Endothelial cell of umbilical vein (primary cell): ENCODE results near the gene KRTAP10-12. TPM values are rescaled to one million over a fixed set of nuclear protein-coding genes. Genes with fewer than 3 reads are reported as not detected.

ENCODE experiments used
- BruUV-seq: library from RNA; stranded (reverse); fragments of 400-500 nt; replicated peaks from 2 replicates; lab custom pipeline; 2021; lab: Mats Ljungman, UMichigan
- CTCF ChIA-PET: fragments of 300-600, 350-600 bp; sonication (Branson Sonifier 250); formaldehyde crosslinking; loops from one replicate; lab custom pipeline; 2021; ENCODE audit warnings: antibody characterized with exemption, inconsistent platforms; lab: Charles Lee
- POLR2A ChIA-PET: fragments of 300-600, 350-600 bp; sonication (Branson Sonifier 250); formaldehyde crosslinking; loops from one replicate; lab custom pipeline; 2021; ENCODE audit warnings: antibody characterized with exemption, inconsistent platforms; lab: Charles Lee
- DNase-seq: peaks from one replicate; pipeline ENCODE4 v3.0.0-alpha.2; 2011; ENCODE audit warnings: low read depth, low spot score
- FAIRE-seq: peaks from 2 replicates; lab custom pipeline; 2011; peaks lifted over from hg19 to GRCh38; lab: Jason Lieb, UNC
- H2AFZ ChIP-seq: 2 replicates; pipeline ENCODE4 v1.6.0; 2012; ENCODE audit warnings: low read depth, low read length, control low read depth, inconsistent platforms
- H3K27ac ChIP-seq: 2 replicates; pipeline ENCODE4 v1.5.1; 2011; ENCODE audit warnings: low read depth, mild to moderate bottlenecking, control low read depth, low read length, moderate library complexity; ENCODE audit not compliant: insufficient read depth
- H3K27me3 ChIP-seq, 2 experiments: 2 replicates each; pipeline versions ENCODE4 v1.6.0 to v1.6.1; 2011; ENCODE audit warnings: low read length in 2 of 2, mixed read lengths in 1 of 2; ENCODE audit not compliant: control insufficient read depth in 2 of 2, insufficient read depth in 2 of 2
- H3K36me3 ChIP-seq, 2 experiments: 2 replicates in 1 of 2; 3 replicates in 1 of 2; pipeline ENCODE4 v1.5.1; 2011; ENCODE audit warnings: low read length in 2 of 2, mild to moderate bottlenecking in 1 of 2, moderate library complexity in 1 of 2; ENCODE audit not compliant: control insufficient read depth in 2 of 2, insufficient read depth in 2 of 2; ENCODE audit errors: extremely low read depth in 1 of 2
- H3K4me1 ChIP-seq: 3 replicates; pipeline ENCODE4 v1.5.1; 2011; ENCODE audit warnings: mild to moderate bottlenecking, low read length; ENCODE audit not compliant: control insufficient read depth, insufficient read depth; ENCODE audit errors: extremely low read depth
- H3K4me2 ChIP-seq: 2 replicates; pipeline ENCODE4 v1.6.1; 2011; ENCODE audit warnings: low read length, control low read depth, mixed read lengths; ENCODE audit not compliant: insufficient read depth
- H3K4me3 ChIP-seq, 3 experiments: fragments of 200-600 bp in 1 of 3; sonication (generic), shearing (Covaris generic) in 1 of 3; replicated peaks in 1 of 3; 2 replicates each; pipeline ENCODE4 v1.5.1; 2011 to 2016; ENCODE audit warnings: control low read depth in 3 of 3, low read length in 3 of 3, mild to moderate bottlenecking in 2 of 3, inconsistent platforms in 1 of 3, low read depth in 1 of 3, moderate library complexity in 1 of 3; ENCODE audit not compliant: insufficient read depth in 1 of 3
- H3K79me2 ChIP-seq: 2 replicates; pipeline ENCODE4 v1.6.0; 2012; ENCODE audit warnings: low read length, inconsistent platforms; ENCODE audit not compliant: control insufficient read depth, insufficient read depth
- H3K9ac ChIP-seq: replicated peaks from 2 replicates; pipeline ENCODE3; 2011; ENCODE audit warnings: low read length, control low read depth; ENCODE audit not compliant: insufficient read depth; ENCODE audit errors: extremely low read depth
- H3K9me1 ChIP-seq: replicated peaks from 3 replicates; pipeline ENCODE4 v1.6.0; 2011; ENCODE audit warnings: mild to moderate bottlenecking, low read length; ENCODE audit not compliant: control insufficient read depth, insufficient read depth; ENCODE audit errors: extremely low read depth
- H3K9me3 ChIP-seq: replicated peaks from 2 replicates; pipeline ENCODE4 v1.5.1; 2012; ENCODE audit warnings: low read length, inconsistent platforms; ENCODE audit not compliant: control insufficient read depth, insufficient read depth
- H4K20me1 ChIP-seq: replicated peaks from 2 replicates; pipeline ENCODE3; 2011; ENCODE audit warnings: mild to moderate bottlenecking, low read length; ENCODE audit not compliant: control insufficient read depth, insufficient read depth; ENCODE audit errors: extremely low read depth
- EZH2 ChIP-seq: IDR thresholded peaks from 2 replicates; pipeline ENCODE4 v1.6.1; 2012; ENCODE audit warnings: borderline replicate concordance, low read depth, mild to moderate bottlenecking, moderate library complexity, low read length, inconsistent platforms; ENCODE audit not compliant: severe bottlenecking
- FOS ChIP-seq: IDR thresholded peaks from 2 replicates; pipeline ENCODE4 v1.6.1; 2011; ENCODE audit warnings: mild to moderate bottlenecking, low read length, moderate library complexity, borderline replicate concordance; ENCODE audit not compliant: insufficient read depth
- GATA2 ChIP-seq: IDR thresholded peaks from 2 replicates; pipeline ENCODE4 v1.7.0; 2011; ENCODE audit warnings: low read depth, mild to moderate bottlenecking, moderate library complexity, mixed read lengths, low read length; ENCODE audit not compliant: insufficient read length, insufficient read depth
- JUN ChIP-seq: IDR thresholded peaks from 2 replicates; pipeline ENCODE4 v1.6.1; 2011; ENCODE audit warnings: borderline replicate concordance, low read depth; ENCODE audit not compliant: insufficient read length, insufficient read depth
- MAX ChIP-seq: IDR thresholded peaks from 2 replicates; pipeline ENCODE4 v1.6.1; 2011; ENCODE audit not compliant: insufficient read depth, insufficient read length
- MYC ChIP-seq: IDR thresholded peaks from one replicate; pipeline ENCODE4 v1.6.1; 2011; ENCODE audit warnings: mild to moderate bottlenecking, low read depth, low read length
- POLR2A ChIP-seq: IDR thresholded peaks from 2 replicates; pipeline ENCODE4 v1.6.1; 2012; ENCODE audit warnings: low read depth, mild to moderate bottlenecking, control low read depth, low read length
- POLR2AphosphoS5 ChIP-seq: IDR thresholded peaks from 2 replicates; pipeline ENCODE4 v1.6.1; 2012; ENCODE audit warnings: low read depth, mild to moderate bottlenecking, control low read depth, low read length, moderate library complexity; ENCODE audit not compliant: insufficient read depth
- dilution Hi-C: fragments of 300-500 bp; cut with MboI; formaldehyde crosslinking; loops from one replicate; pipeline ENCODE4 v1.15.0; 2019; ENCODE audit warnings: low sequenced_read_pairs; ENCODE audit not compliant: extremely low pct_ligation_motif_present
- intact Hi-C: fragments of 100-400 bp; cut with micrococcal nuclease; formaldehyde crosslinking; loops from one replicate; pipeline ENCODE4 v1.10.0; 2022
- polyA plus RNA-seq, 4 experiments: library from polyadenylated mRNA; depleted of rRNA in 3 of 4; stranded (reverse) in 3 of 4; unstranded in 1 of 4; fragments of >200 nt; gene quantifications; 2 replicates each; pipeline versions ENCODE4 v1.2.1 to v1.2.3, GENCODE V29; 2011 to 2012; ENCODE audit warnings: missing spikeins in 1 of 4
- total RNA-seq: library from RNA; stranded (reverse); gene quantifications from 2 replicates; pipeline ENCODE4 v1.2.3, GENCODE V29; 2021
- TF ChIP-seq, protein P1 (sequence below), 2 donors: IDR thresholded peaks; 1 replicate in 1 of 2; 2 replicates in 1 of 2; pipeline ENCODE4 v1.5.1; 2011; ENCODE audit warnings: low read length in 2 of 2, mild to moderate bottlenecking in 2 of 2, moderate library complexity in 2 of 2, control low read depth in 1 of 2, inconsistent platforms in 1 of 2, low read depth in 1 of 2; ENCODE audit not compliant: insufficient read depth in 1 of 2; ENCODE audit errors: extremely low read depth in 1 of 2

Gene KRTAP10-12
- total and polyA plus RNA-seq, 2 donors (not counting 3 experiments of a cell fraction or from before 2014, with no cell fraction given) = not detected

- peaks cover 8 to 12% of the 10 kb centered on the region in 2 experiments for H3K27me3 ChIP-seq
- no peak overlapping the region for H2AFZ ChIP-seq
- H3K36me3 ChIP-seq = no peaks in the 10 kb centered on the region
- H3K27ac ChIP-seq = no peak overlapping the region
- DNase-seq (no peak), FAIRE-seq (no peak)
- no TSS peak for BruUV-seq
- no peaks in the 10 kb centered on the region for H3K9me3 ChIP-seq
- H3K4me2 ChIP-seq = no peak overlapping the region
- intact Hi-C loops = no loop called here
- H3K9me1 ChIP-seq = no peaks in the 10 kb centered on the region
- H4K20me1 ChIP-seq = no peaks in the 10 kb centered on the region
- TF ChIP-seq POLR2AphosphoS5 (no peak), JUN (no peak), EZH2 (no peak), POLR2A (no peak), MAX (no peak), MYC (no peak), GATA2 (no peak), FOS (no peak)
- TF ChIP-seq, protein P1, sequence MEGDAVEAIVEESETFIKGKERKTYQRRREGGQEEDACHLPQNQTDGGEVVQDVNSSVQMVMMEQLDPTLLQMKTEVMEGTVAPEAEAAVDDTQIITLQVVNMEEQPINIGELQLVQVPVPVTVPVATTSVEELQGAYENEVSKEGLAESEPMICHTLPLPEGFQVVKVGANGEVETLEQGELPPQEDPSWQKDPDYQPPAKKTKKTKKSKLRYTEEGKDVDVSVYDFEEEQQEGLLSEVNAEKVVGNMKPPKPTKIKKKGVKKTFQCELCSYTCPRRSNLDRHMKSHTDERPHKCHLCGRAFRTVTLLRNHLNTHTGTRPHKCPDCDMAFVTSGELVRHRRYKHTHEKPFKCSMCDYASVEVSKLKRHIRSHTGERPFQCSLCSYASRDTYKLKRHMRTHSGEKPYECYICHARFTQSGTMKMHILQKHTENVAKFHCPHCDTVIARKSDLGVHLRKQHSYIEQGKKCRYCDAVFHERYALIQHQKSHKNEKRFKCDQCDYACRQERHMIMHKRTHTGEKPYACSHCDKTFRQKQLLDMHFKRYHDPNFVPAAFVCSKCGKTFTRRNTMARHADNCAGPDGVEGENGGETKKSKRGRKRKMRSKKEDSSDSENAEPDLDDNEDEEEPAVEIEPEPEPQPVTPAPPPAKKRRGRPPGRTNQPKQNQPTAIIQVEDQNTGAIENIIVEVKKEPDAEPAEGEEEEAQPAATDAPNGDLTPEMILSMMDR (IDR thresholded peaks at IDR 0.05; ENCODE audit: extremely low read depth in 1 of 2, insufficient read depth in 1 of 2, low read depth in 1 of 2, low read length in 2 of 2) = no peak
- H3K4me1 ChIP-seq = no peaks in the 10 kb centered on the region
- H3K79me2 ChIP-seq = no peaks in the 10 kb centered on the region
- H3K4me3 ChIP-seq = no peak overlapping the region
- CTCF ChIA-PET = interaction anchor here (0.8 to 3.6 kb wide), 5 partner anchors 8 to 121 kb away, joined by 3 to 17 read pairs (median 4); partner anchors contain the start of gene KRTAP12-2
- POLR2A ChIA-PET = no interaction called here
- H3K9ac ChIP-seq = no peak overlapping the region
- dilution Hi-C loops = no loop called here
Measured at GRCh38 chr21:44739316-44739715, 42.3 kb downstream of the KRTAP10-12 start.
